GM12801 (cell line): ENCODE data around the gene SPATC1L.

Experiments
- CTCF ChIP-seq: IDR thresholded peaks from one replicate; pipeline ENCODE4 v1.5.1; 2011; ENCODE audit warnings: control low read depth; ENCODE audit not compliant: insufficient read length; ENCODE audit errors: extremely low read depth

SPATC1L gene

DNA sequence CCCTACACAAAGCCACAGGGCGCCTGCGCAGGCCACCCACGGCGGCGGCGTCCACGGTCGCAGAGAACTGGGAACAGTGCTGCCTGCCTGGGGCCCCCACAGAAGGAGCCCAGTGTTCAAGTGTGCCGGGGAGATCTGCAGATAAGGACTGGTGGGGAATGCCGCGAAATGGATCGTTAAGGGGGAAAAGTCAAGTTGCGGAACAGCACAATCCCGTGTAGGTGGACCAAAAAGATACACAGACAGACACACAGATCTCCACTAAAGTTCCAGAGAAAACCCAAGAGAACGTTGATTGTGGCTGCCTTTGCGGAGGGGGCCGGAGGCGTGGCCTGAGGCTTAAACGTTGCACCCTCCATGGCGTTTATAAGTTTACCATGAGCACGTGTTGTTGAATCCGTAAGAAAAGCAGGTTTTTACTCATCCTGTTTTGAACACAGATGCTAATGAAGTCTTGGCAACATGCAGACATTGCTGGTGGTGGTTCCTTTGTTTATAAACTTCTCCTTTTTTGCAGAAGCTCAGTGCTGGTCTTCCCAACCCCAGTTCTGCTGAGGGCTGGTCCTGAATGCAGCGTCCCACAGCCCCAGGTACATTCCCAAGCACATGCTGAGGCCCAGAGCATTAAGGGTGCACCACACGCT is 4.1 kb downstream of the SPATC1L start:
- TF ChIP-seq CTCF: no peak

GRCh38 chr21:46179708-46180078 is 4.6 kb downstream of the SPATC1L start:
- TF ChIP-seq CTCF: no peak

GRCh38 chr21:46178961-46179360 is 5.3 kb downstream of the SPATC1L start:
- no peak for TF ChIP-seq CTCF

DNA sequence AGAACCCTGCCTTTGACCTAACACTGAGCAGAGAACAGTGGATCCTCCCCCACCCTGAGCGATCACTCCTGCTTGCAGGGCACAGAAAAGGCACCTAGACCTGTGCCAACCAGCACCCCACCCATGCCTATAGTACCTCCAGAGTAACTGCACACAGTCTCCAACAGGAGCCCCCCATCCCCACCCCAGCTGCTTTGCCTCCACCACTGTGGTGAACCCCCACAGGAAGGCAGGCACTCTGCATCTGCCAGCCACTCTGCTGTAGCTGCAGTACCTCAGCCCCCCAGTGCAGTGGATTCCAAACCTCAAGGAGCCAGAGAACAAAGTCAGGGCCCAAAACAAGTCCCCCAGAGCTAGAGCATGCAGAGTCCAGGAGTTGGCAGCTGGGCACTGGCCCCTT is 10.7 kb downstream of the SPATC1L start:
- no peak for TF ChIP-seq CTCF

DNA sequence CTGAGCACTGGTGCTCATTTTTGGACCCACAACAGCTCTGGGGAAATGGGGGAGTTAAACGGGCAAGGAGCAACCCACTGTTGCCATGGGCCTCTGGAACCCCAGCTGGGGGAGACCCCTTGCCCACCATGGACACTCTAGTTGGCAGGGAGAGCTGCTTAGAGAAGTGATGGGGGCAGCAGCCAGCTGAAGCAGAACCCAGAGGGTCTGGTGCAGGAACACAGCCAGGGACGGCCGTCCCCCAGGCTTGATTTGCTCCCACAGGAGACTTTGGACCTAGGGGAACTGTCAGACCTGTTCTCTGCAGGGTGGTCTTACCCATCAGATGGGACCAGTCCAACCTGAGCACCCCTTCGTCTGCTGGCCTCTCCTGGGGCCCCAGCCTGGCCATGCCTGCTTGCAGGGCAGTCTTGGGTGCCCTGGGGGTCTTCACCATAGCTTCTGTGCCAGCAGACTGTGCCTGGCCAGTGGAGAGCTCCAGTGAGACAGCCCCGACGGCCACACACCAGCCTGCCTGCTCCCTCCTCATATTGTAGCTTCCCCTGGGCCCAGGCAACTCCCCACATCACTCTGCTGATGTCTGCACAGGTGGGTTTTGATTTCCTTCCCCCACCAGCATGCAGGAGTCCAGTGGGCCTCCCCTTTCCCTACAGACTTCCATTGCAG is 11.3 kb downstream of the SPATC1L start:
- no peak for TF ChIP-seq CTCF

DNA sequence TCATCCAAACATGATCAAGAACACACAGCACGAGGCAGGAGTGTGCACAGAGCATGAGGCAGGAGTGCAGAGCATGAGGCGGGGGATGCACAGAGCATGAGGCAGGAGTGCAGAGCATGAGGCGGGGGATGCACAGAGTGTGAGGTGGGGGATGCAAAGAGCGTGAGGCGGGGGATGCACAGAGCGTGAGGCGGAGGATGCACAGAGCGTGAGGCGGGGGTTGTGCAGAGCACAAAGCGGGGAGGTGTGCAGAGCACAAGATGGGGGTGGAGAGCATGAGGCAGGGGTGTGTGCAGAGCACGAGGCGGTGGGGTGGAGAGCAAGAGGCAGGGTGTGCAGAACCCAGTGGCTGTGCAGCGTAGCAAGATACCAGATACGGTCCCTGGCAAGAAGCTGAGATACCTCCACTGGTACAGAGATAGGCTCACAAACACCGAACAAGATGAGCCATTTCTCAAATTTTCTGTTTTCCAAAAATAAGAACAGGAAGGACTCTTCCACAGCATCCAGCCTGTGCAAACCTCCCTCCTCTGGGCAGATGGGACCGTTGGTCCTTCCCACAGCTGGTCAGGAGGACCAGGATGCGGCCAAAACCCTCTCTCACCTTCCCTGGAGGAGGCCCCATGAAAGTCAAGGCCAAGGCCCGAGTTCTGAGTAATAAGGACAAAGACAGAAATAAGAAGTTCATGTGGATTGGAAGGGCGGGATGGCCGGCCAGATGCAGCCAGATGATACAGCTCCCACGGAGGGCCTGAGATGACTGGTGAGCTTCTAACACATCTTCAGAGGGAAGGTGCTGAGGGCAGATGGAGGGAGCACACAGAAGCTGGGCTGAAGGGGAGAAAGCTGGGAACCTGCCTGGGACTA is 12.0 kb downstream of the SPATC1L start:
- TF ChIP-seq CTCF: no peak

GRCh38 chr21:46171585-46171984 is 12.7 kb downstream of the SPATC1L start:
- no peak for TF ChIP-seq CTCF
